Retinal pigment epithelial cell (primary cell): ENCODE measurements around the gene GNMT.

Experiments
- DNase-seq: peaks from one replicate; pipeline ENCODE4 v3.0.0-alpha.2; 2010; ENCODE audit warnings: low read depth
- H3K4me3 ChIP-seq: 2 replicates; pipeline ENCODE4 v1.5.1; 2011; ENCODE audit warnings: mild to moderate bottlenecking, low read length, control low read depth, moderate library complexity
- TF ChIP-seq, protein P1 (sequence below): conservative IDR thresholded peaks from 2 replicates; pipeline ENCODE4 v1.5.1; 2011; ENCODE audit warnings: low read depth, low read length, control low read depth, inconsistent platforms

The GNMT gene

DNA sequence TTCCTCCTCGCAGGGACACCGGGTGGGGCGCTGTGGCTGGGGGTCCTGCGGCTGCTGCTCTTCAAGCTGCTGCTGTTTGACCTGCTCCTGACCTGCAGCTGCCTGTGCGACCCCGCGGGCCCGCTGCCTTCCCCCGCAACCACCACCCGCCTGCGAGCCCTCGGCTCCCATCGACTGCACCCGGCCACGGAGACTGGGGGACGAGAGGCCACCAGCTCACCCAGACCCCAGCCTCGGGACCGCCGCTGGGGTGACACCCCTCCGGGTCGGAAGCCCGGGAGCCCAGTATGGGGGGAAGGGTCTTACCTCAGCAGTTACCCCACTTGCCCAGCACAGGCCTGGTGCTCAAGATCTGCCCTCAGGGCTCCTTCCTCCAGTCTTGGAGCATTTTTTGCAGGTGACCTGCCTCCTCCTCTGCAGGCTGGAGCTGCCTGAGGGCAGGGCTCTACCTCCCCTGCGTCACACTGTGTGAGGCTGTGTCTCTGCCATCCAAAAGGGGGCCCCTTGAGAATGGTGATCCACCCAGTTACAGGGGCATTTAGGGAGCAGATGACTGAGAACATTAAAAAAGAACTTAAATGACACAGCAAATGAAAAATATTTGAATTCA lies 35.2 kb upstream of the GNMT start:
- no peak overlapping the region for H3K4me3 ChIP-seq
- TF ChIP-seq, protein P1, sequence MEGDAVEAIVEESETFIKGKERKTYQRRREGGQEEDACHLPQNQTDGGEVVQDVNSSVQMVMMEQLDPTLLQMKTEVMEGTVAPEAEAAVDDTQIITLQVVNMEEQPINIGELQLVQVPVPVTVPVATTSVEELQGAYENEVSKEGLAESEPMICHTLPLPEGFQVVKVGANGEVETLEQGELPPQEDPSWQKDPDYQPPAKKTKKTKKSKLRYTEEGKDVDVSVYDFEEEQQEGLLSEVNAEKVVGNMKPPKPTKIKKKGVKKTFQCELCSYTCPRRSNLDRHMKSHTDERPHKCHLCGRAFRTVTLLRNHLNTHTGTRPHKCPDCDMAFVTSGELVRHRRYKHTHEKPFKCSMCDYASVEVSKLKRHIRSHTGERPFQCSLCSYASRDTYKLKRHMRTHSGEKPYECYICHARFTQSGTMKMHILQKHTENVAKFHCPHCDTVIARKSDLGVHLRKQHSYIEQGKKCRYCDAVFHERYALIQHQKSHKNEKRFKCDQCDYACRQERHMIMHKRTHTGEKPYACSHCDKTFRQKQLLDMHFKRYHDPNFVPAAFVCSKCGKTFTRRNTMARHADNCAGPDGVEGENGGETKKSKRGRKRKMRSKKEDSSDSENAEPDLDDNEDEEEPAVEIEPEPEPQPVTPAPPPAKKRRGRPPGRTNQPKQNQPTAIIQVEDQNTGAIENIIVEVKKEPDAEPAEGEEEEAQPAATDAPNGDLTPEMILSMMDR, result no peak
- DNase-seq, result no peak

DNA sequence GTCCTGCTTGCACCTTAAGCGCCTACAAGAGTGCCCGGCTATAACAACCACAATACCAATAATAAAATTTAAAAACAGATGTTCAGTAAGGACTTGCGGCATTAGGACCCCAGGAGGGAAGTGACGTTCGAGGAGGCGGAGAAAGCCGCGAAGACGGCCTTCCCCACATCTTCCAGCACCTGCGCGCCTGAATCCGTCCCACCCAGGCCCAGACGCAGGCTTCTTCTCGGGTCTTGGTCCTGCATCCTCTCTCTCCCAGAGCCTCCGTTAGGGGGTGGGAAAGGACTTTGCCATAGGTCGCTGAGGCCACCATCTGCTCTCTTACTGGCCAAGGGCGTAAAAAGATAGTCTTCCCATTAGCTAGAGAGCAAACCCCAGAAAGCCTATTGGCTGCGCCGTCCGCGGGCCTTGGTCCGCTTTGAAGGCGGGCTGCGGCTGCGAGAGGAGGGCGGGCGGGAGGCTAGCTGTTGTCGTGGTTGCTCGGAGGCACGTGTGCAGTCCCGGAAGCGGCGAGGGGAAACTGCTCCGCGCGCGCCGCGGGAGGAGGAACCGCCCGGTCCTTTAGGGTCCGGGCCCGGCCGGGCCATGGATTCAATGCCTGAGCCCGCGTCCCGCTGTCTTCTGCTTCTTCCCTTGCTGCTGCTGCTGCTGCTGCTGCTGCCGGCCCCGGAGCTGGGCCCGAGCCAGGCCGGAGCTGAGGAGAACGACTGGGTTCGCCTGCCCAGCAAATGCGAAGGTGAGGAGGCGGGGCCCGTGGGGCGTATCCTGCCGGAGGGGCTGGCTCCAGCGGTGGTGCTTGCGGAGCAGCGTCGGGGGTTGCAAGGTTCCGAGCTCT lies 31.4 kb upstream of the GNMT start, which contains the start of gene CNPY3:
TSS of gene CNPY3 (plus strand) at position 495 of the 835 bp plus-strand sequence. CDS start at position 586, 91 bp downstream.
- peak; percentile 97 for DNase-seq
- H3K4me3 ChIP-seq, result peak within 1 kb of the TSS; percentile 80
- TF ChIP-seq, protein P1, result no peak

DNA sequence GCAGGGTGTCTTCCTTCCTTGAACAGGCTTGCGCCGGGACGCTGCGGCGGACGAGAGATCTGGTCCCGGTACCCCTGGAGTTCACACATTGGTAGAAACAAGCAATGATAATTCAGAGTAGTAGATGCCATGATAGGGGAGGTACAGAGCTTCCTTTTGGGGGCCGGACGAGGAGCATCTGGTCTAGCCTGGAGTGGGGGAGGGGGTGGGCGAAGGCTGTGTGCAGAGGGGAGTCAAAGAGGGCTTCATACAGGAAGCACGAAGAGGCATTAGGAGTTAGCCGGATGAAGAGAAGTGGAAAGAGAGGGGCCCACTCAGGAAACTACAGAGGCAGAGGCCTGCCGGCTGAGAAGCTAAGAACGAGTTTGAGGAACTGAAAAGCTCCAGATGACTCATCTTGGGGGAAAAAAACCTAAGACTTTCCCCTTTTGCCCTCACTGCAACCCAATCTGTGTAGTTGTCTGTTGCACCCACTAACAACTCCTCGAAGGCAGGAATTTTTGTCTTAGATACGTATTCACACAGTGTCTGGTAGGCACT lies 30.7 kb upstream of the GNMT start:
- DNase-seq, result no peak
- TF ChIP-seq, protein P1, result no peak
- H3K4me3 ChIP-seq, result peak overlapping the region; percentile 80

DNA sequence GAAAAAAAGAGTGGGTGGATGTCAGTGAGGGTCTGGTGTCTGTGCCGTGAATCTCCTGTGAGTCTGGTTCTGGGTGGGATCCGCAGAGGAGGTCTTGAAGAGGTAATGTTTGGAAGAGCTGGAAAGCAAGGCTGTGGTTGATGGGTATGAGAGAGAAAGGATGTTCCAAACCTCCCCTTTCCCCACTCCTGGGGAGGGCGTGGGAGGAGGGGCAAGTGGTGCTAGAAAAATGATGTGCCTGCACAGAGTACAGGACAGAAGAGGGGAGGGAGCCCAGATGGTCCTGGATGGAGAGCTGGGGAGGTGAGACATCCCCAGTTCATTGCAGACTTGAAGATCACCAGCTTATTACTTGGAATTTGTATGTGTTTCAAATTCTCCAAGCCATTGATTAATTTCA lies 28.1 kb upstream of the GNMT start:
- H3K4me3 ChIP-seq, result no peak overlapping the region
- TF ChIP-seq, protein P1, result no peak
- DNase-seq, result no peak

DNA sequence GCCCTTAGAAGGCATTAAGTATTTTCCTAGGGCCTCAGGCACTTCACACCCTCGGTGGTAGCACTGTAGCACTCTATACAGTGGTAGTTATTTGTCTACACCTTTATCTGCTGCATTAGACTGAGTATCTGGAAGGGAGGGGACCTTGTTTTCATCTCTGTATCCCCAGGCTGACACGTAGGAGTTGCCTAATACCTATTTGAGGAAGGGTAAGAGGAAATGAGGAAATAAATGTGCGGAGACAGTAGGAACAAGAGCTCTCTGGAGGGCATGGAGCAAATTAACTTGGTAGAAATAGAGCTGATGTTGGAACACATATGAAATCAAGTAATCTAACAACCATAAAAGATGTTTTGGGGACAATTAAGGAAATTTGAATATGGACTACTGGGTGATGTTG lies 27.3 kb upstream of the GNMT start:
- no peak for DNase-seq
- H3K4me3 ChIP-seq, result no peak overlapping the region
- TF ChIP-seq, protein P1, result no peak

DNA sequence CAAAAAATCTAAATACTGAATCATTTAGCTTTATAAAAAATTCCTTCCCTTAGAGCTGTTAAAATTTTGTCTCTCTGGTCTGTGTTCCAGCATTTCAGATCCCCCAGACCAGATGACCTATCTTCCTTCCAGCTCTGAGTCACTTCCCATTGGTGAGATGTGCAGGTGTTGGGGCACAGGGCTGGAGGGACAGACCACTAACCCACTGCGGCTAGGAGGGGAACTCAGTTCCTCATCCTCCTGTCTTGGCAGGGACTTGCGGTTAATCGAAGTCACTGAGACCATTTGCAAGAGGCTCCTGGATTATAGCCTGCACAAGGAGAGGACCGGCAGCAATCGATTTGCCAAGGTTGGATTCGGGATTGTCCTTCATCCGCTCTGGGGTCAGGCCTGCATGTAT lies 25.2 kb upstream of the GNMT start:
- TF ChIP-seq, protein P1, result no peak
- no peak for DNase-seq
- H3K4me3 ChIP-seq, result no peak overlapping the region
